ENCODE measurements around the gene ARF5. TPM values are rescaled to one million over a fixed set of nuclear protein-coding genes. Genes with fewer than 3 reads are reported as not detected.

ARF5 gene
- total RNA-seq, 1 donor from 2014 or later = 137 TPM

- Histone ChIP-seq H3K4me1 (no peaks in the 10 kb centered on the region), H3K9me3 (no peaks in the 10 kb centered on the region), H3K4me3 (no peak overlapping the region), H3K27me3 (no peaks in the 10 kb centered on the region), H3K36me3 (no peaks in the 10 kb centered on the region), H3K27ac (no peak overlapping the region)
- intact Hi-C loops (cut with DNase I) = no loop called here
- DNase-seq (ENCODE audit: extremely low spot score in 2 of 2) = no peak
- TF ChIP-seq POLR2A (IDR thresholded peaks at IDR 0.05) = no peak
- no peak for TF ChIP-seq POLR2AphosphoS5 (IDR thresholded peaks at IDR 0.05; ENCODE audit: insufficient read depth in 1 of 2, low read depth in 1 of 2)
- no peak for TF ChIP-seq CTCF (IDR thresholded peaks at IDR 0.05)
These were observed 12.7 kb downstream of the ARF5 start for GRCh38 chr7:127600885-127601284.

GRCh38 chr7:127608446-127608845, 20.2 kb downstream of the ARF5 start:
- H3K27ac ChIP-seq = no peak overlapping the region
- H3K27me3 ChIP-seq = no peaks in the 10 kb centered on the region
- H3K4me3 ChIP-seq = no peak overlapping the region
- no peaks in the 10 kb centered on the region for H3K36me3 ChIP-seq
- no peaks in the 10 kb centered on the region for H3K4me1 ChIP-seq
- intact Hi-C loops (cut with DNase I) = no loop called here
- no peak for DNase-seq (ENCODE audit: extremely low spot score in 2 of 2)
- H3K9me3 ChIP-seq = no peaks in the 10 kb centered on the region
- TF ChIP-seq CTCF (IDR thresholded peaks at IDR 0.05) (no peak), POLR2AphosphoS5 (IDR thresholded peaks at IDR 0.05; ENCODE audit: insufficient read depth in 1 of 2, low read depth in 1 of 2) (no peak), POLR2A (IDR thresholded peaks at IDR 0.05) (no peak)

- Histone ChIP-seq H3K27me3 (no peaks in the 10 kb centered on the region), H3K4me1 (no peaks in the 10 kb centered on the region), H3K27ac (no peak overlapping the region), H3K4me3 (no peak overlapping the region), H3K36me3 (no peaks in the 10 kb centered on the region), H3K9me3 (no peaks in the 10 kb centered on the region)
- no peak for DNase-seq (ENCODE audit: extremely low spot score in 2 of 2)
- intact Hi-C loops (cut with DNase I) = no loop called here
- no peak for TF ChIP-seq POLR2AphosphoS5 (IDR thresholded peaks at IDR 0.05; ENCODE audit: insufficient read depth in 1 of 2, low read depth in 1 of 2)
- TF ChIP-seq POLR2A (IDR thresholded peaks at IDR 0.05) = no peak
- TF ChIP-seq CTCF (IDR thresholded peaks at IDR 0.05) = no peak
These were observed 21.1 kb downstream of the ARF5 start for GRCh38 chr7:127609297-127609696.

GRCh38 chr7:127612263-127612662, 24.1 kb downstream of the ARF5 start:
- intact Hi-C loops (cut with DNase I) = no loop called here
- TF ChIP-seq POLR2AphosphoS5 (IDR thresholded peaks at IDR 0.05; ENCODE audit: insufficient read depth in 1 of 2, low read depth in 1 of 2) = no peak
- TF ChIP-seq CTCF (IDR thresholded peaks at IDR 0.05) = no peak
- no peak for TF ChIP-seq POLR2A (IDR thresholded peaks at IDR 0.05)
- Histone ChIP-seq H3K4me1 (no peaks in the 10 kb centered on the region), H3K27me3 (no peaks in the 10 kb centered on the region), H3K36me3 (no peaks in the 10 kb centered on the region), H3K4me3 (no peak overlapping the region), H3K27ac (no peak overlapping the region), H3K9me3 (no peaks in the 10 kb centered on the region)
- no peak for DNase-seq (ENCODE audit: extremely low spot score in 2 of 2)

- Histone ChIP-seq H3K27me3 (no peaks in the 10 kb centered on the region), H3K4me3 (no peak overlapping the region)
These were observed 28.5 kb downstream of the ARF5 start for GRCh38 chr7:127616724-127617123.

More at GRCh38 chr7:127616724-127617123, 28.5 kb downstream of the ARF5 start:
- no peak for DNase-seq (ENCODE audit: extremely low spot score in 2 of 2)
- no peak overlapping the region for H3K27ac ChIP-seq
- H3K36me3 ChIP-seq = no peaks in the 10 kb centered on the region
- no peaks in the 10 kb centered on the region for H3K4me1 ChIP-seq
- H3K9me3 ChIP-seq = no peaks in the 10 kb centered on the region
- TF ChIP-seq CTCF (IDR thresholded peaks at IDR 0.05) (no peak), POLR2AphosphoS5 (IDR thresholded peaks at IDR 0.05; ENCODE audit: insufficient read depth in 1 of 2, low read depth in 1 of 2) (no peak), POLR2A (IDR thresholded peaks at IDR 0.05) (no peak)
- intact Hi-C loops (cut with DNase I) = no loop called here

Measured in vagina (tissue), 2 donors.